ENCODE results near the gene NDUFAF3.
A peak's percentile ranks its signal among the peaks of the same experiment; 100 is the strongest.

NDUFAF3 gene

DNA sequence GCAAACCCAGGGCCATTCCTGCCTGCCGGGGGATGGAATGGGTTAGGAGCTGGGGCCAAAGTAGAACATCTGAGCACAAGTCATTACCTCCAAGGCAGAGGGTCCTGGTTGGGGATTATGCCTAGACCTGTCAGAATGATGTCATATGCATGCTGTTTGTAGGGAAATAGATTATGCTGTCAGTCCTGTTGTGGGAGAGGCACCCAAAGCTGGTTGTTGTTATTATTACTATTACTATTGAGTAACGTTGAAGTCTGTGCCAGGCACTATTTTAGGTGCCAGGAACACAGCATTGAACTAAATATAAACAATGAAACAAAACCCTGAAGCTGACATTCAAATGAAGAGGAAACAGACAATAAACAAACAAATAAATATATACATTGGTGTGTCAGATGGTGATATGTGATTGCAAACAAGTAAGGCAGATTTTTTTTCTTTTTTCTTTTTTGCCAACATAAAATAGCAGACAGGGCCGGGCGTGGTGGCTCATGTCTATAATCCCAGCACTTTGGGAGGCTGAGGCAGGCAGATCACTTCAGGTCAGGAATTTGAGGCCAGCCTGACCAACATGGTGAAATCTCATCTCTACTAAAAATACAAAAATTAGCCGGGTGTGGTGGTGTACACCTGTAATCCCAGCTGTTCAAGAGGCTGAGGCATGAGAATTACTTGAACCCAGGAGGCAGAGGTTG, 29.9 kb upstream of the NDUFAF3 start:
- Histone ChIP-seq H3K9ac (ENCODE audit: low read length) (peak overlapping the region; percentile 70), H3F3A (ENCODE audit: insufficient read depth) (0 out of 2 replicates have a peak, but pooled peaks cover under 1% of the 10 kb centered on the region), H3K9me2 (replicated peaks; ENCODE audit: insufficient read depth, low read length) (no peaks in the 10 kb centered on the region), H2AFZ (ENCODE audit: low read depth, low read length, severe bottlenecking) (no peak overlapping the region), H3K79me2 (ENCODE audit: insufficient read depth, low read length) (peaks cover 20% of the 10 kb centered on the region), H3K4me2 (ENCODE audit: low read depth, low read length, poor library complexity, severe bottlenecking) (peak overlapping the region; percentile 76), H3K36me3 (ENCODE audit: low read length) (no peaks in the 10 kb centered on the region), H3K4me3 (ENCODE audit: insufficient read depth, low read length, poor library complexity, severe bottlenecking) (peak overlapping the region; percentile 60), H4K20me1 (ENCODE audit: low read depth, low read length) (no peaks in the 10 kb centered on the region), H3K27me3 (ENCODE audit: low read length) (no peaks in the 10 kb centered on the region), H3K9me3 (ENCODE audit: insufficient read depth, low read length) (no peaks in the 10 kb centered on the region), H3K27ac (ENCODE audit: low read depth, low read length) (peak overlapping the region; percentile 65)
- TF ChIP-seq EZH2phosphoT487 (conservative IDR thresholded peaks at IDR 0.05; ENCODE audit: low read length): no peak
- TF ChIP-seq, protein P1, sequence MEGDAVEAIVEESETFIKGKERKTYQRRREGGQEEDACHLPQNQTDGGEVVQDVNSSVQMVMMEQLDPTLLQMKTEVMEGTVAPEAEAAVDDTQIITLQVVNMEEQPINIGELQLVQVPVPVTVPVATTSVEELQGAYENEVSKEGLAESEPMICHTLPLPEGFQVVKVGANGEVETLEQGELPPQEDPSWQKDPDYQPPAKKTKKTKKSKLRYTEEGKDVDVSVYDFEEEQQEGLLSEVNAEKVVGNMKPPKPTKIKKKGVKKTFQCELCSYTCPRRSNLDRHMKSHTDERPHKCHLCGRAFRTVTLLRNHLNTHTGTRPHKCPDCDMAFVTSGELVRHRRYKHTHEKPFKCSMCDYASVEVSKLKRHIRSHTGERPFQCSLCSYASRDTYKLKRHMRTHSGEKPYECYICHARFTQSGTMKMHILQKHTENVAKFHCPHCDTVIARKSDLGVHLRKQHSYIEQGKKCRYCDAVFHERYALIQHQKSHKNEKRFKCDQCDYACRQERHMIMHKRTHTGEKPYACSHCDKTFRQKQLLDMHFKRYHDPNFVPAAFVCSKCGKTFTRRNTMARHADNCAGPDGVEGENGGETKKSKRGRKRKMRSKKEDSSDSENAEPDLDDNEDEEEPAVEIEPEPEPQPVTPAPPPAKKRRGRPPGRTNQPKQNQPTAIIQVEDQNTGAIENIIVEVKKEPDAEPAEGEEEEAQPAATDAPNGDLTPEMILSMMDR (IDR thresholded peaks at IDR 0.05; ENCODE audit: insufficient read depth, low read length, poor library complexity, severe bottlenecking): no peak

DNA sequence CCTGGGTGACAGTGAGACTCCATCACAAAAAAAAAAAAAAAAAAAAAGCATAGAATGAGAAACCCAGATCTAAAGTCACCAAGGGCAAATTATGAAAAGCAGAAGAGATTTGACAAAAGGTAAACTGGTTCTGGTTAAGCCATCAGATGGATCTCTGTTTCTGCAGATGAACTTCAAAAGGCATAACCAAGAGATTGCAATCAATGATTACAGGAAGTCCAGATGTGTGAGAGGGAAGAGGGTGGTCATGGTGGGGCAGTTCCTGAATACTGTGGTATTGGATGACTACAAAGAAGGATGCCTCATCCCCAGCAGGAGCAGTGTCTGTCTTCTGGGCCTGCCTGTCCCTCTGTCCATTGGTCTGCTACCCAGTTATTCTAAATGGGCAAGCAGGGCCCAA, 28.1 kb upstream of the NDUFAF3 start:
- H3K79me2 ChIP-seq (ENCODE audit: insufficient read depth, low read length): peaks cover 20% of the 10 kb centered on the region
- H3K36me3 ChIP-seq (ENCODE audit: low read length): no peaks in the 10 kb centered on the region
- H3K9ac ChIP-seq (ENCODE audit: low read length): no peak overlapping the region
- H3F3A ChIP-seq (ENCODE audit: insufficient read depth): no peaks in the 10 kb centered on the region
- H2AFZ ChIP-seq (ENCODE audit: low read depth, low read length, severe bottlenecking): no peak overlapping the region
- H3K4me3 ChIP-seq (ENCODE audit: insufficient read depth, low read length, poor library complexity, severe bottlenecking): no peak overlapping the region
- TF ChIP-seq, protein P1 (IDR thresholded peaks at IDR 0.05; ENCODE audit: insufficient read depth, low read length, poor library complexity, severe bottlenecking): no peak
- no peaks in the 10 kb centered on the region for H3K9me3 ChIP-seq (ENCODE audit: insufficient read depth, low read length)
- H4K20me1 ChIP-seq (ENCODE audit: low read depth, low read length): no peaks in the 10 kb centered on the region
- H3K27ac ChIP-seq (ENCODE audit: low read depth, low read length): no peak overlapping the region
- H3K4me2 ChIP-seq (ENCODE audit: low read depth, low read length, poor library complexity, severe bottlenecking): no peak overlapping the region
- H3K9me2 ChIP-seq (replicated peaks; ENCODE audit: insufficient read depth, low read length): no peaks in the 10 kb centered on the region
- no peaks in the 10 kb centered on the region for H3K27me3 ChIP-seq (ENCODE audit: low read length)

DNA sequence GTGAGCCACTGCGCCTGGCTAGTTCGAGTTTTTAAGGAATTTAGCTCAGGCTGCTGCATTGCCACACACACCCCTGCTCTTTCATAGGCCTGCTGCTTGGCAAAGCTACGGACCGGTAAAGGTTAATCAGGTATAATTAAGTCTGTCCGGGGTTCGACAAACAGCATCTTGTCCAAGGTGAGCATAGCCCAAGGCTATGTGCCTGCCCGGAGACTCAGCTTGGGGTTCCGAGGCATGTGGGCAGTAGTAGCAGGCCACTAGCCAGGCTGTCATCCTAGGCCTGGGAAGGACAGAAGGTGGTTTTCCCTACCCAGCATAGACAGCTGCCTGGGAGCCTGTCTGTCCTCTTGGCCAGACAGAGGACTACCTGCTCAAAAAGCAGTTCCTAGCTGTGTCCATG, 25.3 kb upstream of the NDUFAF3 start:
- H3F3A ChIP-seq (ENCODE audit: insufficient read depth): no peaks in the 10 kb centered on the region
- H3K9me2 ChIP-seq (replicated peaks; ENCODE audit: insufficient read depth, low read length): no peaks in the 10 kb centered on the region
- no peaks in the 10 kb centered on the region for H3K9me3 ChIP-seq (ENCODE audit: insufficient read depth, low read length)
- no peak overlapping the region for H3K4me2 ChIP-seq (ENCODE audit: low read depth, low read length, poor library complexity, severe bottlenecking)
- peaks cover 4% of the 10 kb centered on the region; the same call in 1 of the 2 replicates for H3K79me2 ChIP-seq (ENCODE audit: insufficient read depth, low read length)
- H3K4me3 ChIP-seq (ENCODE audit: insufficient read depth, low read length, poor library complexity, severe bottlenecking): no peak overlapping the region
- H2AFZ ChIP-seq (ENCODE audit: low read depth, low read length, severe bottlenecking): no peak overlapping the region
- H4K20me1 ChIP-seq (ENCODE audit: low read depth, low read length): no peaks in the 10 kb centered on the region
- H3K36me3 ChIP-seq (ENCODE audit: low read length): no peaks in the 10 kb centered on the region
- no peaks in the 10 kb centered on the region for H3K27me3 ChIP-seq (ENCODE audit: low read length)
- no peak overlapping the region for H3K27ac ChIP-seq (ENCODE audit: low read depth, low read length)
- H3K9ac ChIP-seq (ENCODE audit: low read length): no peak overlapping the region
- TF ChIP-seq, protein P1 (IDR thresholded peaks at IDR 0.05; ENCODE audit: insufficient read depth, low read length, poor library complexity, severe bottlenecking): no peak
- TF ChIP-seq EZH2phosphoT487 (conservative IDR thresholded peaks at IDR 0.05; ENCODE audit: low read length): no peak

All from SU-DHL-6 (cell line).